BLaER1 (cell line): Measurements from ENCODE around the gene FCHSD2.
"Not testable (repeated sequence)": the region's sequence is repeated elsewhere in the genome, so short reads cannot be mapped to it uniquely, and the experiment has no call there.

Source experiments
- H3K27ac ChIP-seq: shearing (Covaris generic); formaldehyde crosslinking; 2 replicates; pipeline ENCODE4 v1.8.1; 2022
- H3K27me3 ChIP-seq: shearing (Covaris generic); formaldehyde crosslinking; 2 replicates; pipeline ENCODE4 v1.8.1; 2022
- H3K36me3 ChIP-seq: shearing (Covaris generic); formaldehyde crosslinking; 2 replicates; pipeline ENCODE4 v1.8.1; 2022
- H3K4me1 ChIP-seq: shearing (Covaris generic); formaldehyde crosslinking; 2 replicates; pipeline ENCODE4 v1.8.1; 2022
- H3K4me2 ChIP-seq: shearing (Covaris generic); formaldehyde crosslinking; 2 replicates; pipeline ENCODE4 v1.8.1; 2022
- H3K4me3 ChIP-seq: shearing (Covaris generic); formaldehyde crosslinking; 2 replicates; pipeline ENCODE4 v1.8.1; 2022
- H3K9ac ChIP-seq: shearing (Covaris generic); formaldehyde crosslinking; 2 replicates; pipeline ENCODE4 v1.8.1; 2022
- H3K9me3 ChIP-seq: shearing (Covaris generic); formaldehyde crosslinking; 2 replicates; pipeline ENCODE4 v1.8.1; 2022
- H4K20me1 ChIP-seq: shearing (Covaris generic); formaldehyde crosslinking; 2 replicates; pipeline ENCODE4 v1.8.1; 2022
- Cebpa-rat ChIP-seq: shearing (Covaris generic); IDR thresholded peaks from 2 replicates; pipeline ENCODE4 v1.8.1; 2022

The FCHSD2 gene

DNA sequence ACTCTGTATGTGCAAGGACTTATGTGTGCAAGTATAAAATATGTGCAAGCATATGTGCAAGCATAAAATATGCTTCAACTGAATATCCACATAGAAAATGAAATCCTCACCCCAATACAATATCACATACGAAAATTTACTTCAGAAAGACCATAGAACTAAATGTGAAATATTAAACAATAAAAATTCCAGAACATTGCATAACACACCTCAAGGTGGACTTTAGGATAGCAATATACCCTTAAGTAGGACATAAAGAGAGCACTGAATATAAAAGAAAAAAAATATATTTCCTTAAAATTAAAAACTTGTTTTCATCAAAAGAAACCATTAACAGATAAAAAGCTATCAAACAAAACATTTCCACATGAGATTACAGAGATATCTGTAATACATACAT, 67.8 kb downstream of the FCHSD2 start:
- Histone ChIP-seq H3K9me3 (peaks cover 20% of the 10 kb centered on the region), H3K4me1 (peaks cover 12% of the 10 kb centered on the region), H3K4me3 (no peak overlapping the region), H3K36me3 (peaks cover 30% of the 10 kb centered on the region), H3K9ac (no peak overlapping the region), H3K27ac (no peak overlapping the region), H3K27me3 (no peaks in the 10 kb centered on the region), H3K4me2 (no peak overlapping the region), H4K20me1 (peaks cover 47% of the 10 kb centered on the region; the same call in 1 of the 2 replicates)
- no peak for TF ChIP-seq Cebpa-rat

DNA sequence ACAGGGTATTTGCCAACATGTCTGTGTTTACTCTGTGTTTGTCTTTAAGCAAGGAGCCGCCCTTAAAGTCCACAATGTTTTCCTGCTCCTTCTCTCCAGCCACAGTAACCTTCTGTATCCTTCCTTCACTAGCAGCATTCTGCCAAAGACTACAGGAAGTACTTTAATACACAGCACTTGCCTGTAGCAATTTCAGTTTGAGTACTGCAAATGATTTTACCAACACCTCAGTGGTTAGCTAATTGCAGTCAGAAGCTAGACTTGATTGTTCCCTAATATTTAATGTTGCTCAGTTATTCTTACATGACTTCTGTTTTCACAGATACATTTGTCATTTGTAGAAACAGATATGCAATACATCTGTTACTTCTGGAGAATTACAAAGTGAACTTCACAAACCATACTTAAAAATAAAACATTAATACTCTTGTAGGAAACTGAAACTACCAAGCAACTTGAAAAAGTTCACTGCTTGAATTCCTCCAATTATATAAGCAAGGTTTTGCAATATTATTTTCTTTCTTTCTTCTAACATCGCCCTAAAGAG, 69.1 kb downstream of the FCHSD2 start:
- Histone ChIP-seq H3K9ac (no peak overlapping the region), H3K4me1 (peaks cover 12% of the 10 kb centered on the region), H3K9me3 (peaks cover 12% of the 10 kb centered on the region), H3K36me3 (peaks cover 22% of the 10 kb centered on the region), H3K27me3 (no peaks in the 10 kb centered on the region), H3K4me3 (no peak overlapping the region), H3K27ac (0 out of 2 replicates have a peak overlapping the region, but pooled peaks have one; percentile 15), H4K20me1 (peaks cover 47% of the 10 kb centered on the region; the same call in 1 of the 2 replicates), H3K4me2 (peak overlapping the region; percentile 10)
- no peak for TF ChIP-seq Cebpa-rat

- TF ChIP-seq Cebpa-rat, result no peak
- Histone ChIP-seq H4K20me1 (peaks cover 43% of the 10 kb centered on the region; the same call in 1 of the 2 replicates), H3K27me3 (no peaks in the 10 kb centered on the region)
Measured at GRCh38 chr11:73070653-73071052, 71.5 kb downstream of the FCHSD2 start.

GRCh38 chr11:73061857-73062424, 80.2 kb downstream of the FCHSD2 start:
- not testable (repeated sequence) for H3K4me3 ChIP-seq, H3K27ac ChIP-seq, H3K27me3 ChIP-seq, H3K4me2 ChIP-seq, H3K9ac ChIP-seq, H3K4me1 ChIP-seq
- Histone ChIP-seq H4K20me1 (peaks cover 17% of the 10 kb centered on the region; the same call in 1 of the 2 replicates), H3K9me3 (peaks cover 42% of the 10 kb centered on the region), H3K36me3 (peaks cover 36% of the 10 kb centered on the region)

More at GRCh38 chr11:73070653-73071052, 71.5 kb downstream of the FCHSD2 start:
- no peak overlapping the region for H3K4me2 ChIP-seq
- no peak overlapping the region for H3K27ac ChIP-seq
- peaks cover 22% of the 10 kb centered on the region for H3K9me3 ChIP-seq
- peaks cover 12% of the 10 kb centered on the region for H3K4me1 ChIP-seq
- H3K9ac ChIP-seq, result no peak overlapping the region
- 0 out of 2 replicates have a peak, but pooled peaks cover 18% of the 10 kb centered on the region for H3K36me3 ChIP-seq
- no peak overlapping the region for H3K4me3 ChIP-seq

- H3K4me1 ChIP-seq, H3K27me3 ChIP-seq, H3K4me2 ChIP-seq, H3K9ac ChIP-seq, H3K27ac ChIP-seq, H3K4me3 ChIP-seq: not testable (repeated sequence)
- H3K9me3 ChIP-seq, result peaks cover 38% of the 10 kb centered on the region
- H3K36me3 ChIP-seq, result peaks cover 36% of the 10 kb centered on the region
- peaks cover 17% of the 10 kb centered on the region; the same call in 1 of the 2 replicates for H4K20me1 ChIP-seq
Measured at GRCh38 chr11:73061434-73061833, 80.7 kb downstream of the FCHSD2 start.

GRCh38 chr11:73059915-73060314, 82.2 kb downstream of the FCHSD2 start:
- H3K4me3 ChIP-seq, result no peak overlapping the region
- TF ChIP-seq Cebpa-rat, result no peak
- H4K20me1 ChIP-seq, result peaks cover 17% of the 10 kb centered on the region; the same call in 1 of the 2 replicates
- peaks cover 30% of the 10 kb centered on the region for H3K9me3 ChIP-seq
- peaks cover 3% of the 10 kb centered on the region; the same call in 1 of the 2 replicates for H3K4me1 ChIP-seq
- peaks cover 39% of the 10 kb centered on the region for H3K36me3 ChIP-seq
- no peak overlapping the region for H3K9ac ChIP-seq
- H3K27ac ChIP-seq, result no peak overlapping the region
- no peaks in the 10 kb centered on the region for H3K27me3 ChIP-seq
- no peak overlapping the region for H3K4me2 ChIP-seq

DNA sequence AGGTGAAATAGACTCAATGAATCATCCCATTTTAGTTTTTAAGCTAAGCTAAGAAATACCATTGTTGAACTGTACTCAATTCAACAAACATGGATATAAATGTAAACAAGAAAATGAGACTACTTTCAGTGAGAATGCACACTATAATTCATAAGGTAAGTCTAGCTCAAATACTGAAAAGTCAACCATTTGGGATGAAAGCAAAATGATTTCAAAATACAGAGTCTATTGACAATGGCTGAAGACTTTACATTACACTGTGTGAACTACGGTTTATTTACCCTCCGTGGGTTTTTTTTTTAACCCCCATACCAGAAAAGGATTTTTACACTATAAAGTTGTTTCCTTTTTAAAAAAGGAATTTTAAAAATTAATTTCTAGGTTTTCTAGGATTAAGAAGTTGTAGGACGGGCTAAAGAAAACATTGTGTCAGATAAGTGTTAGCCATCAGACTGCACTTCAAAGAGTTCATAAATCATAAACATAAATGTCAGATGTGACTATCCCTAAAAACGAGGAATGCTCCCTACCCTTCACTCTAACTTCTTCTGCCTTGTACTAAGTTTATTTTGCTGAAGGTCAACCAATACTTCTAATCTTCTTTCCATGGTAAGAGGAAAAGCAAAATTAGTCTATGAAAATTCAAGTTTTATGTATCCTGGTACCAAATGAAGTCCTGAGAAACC, 83.0 kb downstream of the FCHSD2 start:
- H3K4me1 ChIP-seq, result peaks cover 6% of the 10 kb centered on the region; the same call in 1 of the 2 replicates
- H3K4me3 ChIP-seq, result no peak overlapping the region
- H3K27ac ChIP-seq, result no peak overlapping the region
- H3K4me2 ChIP-seq, result no peak overlapping the region
- peaks cover 17% of the 10 kb centered on the region; the same call in 1 of the 2 replicates for H4K20me1 ChIP-seq
- H3K27me3 ChIP-seq, result no peaks in the 10 kb centered on the region
- no peak for TF ChIP-seq Cebpa-rat
- H3K9ac ChIP-seq, result no peak overlapping the region
- H3K36me3 ChIP-seq, result peaks cover 38% of the 10 kb centered on the region
- H3K9me3 ChIP-seq, result peaks cover 28% of the 10 kb centered on the region

DNA sequence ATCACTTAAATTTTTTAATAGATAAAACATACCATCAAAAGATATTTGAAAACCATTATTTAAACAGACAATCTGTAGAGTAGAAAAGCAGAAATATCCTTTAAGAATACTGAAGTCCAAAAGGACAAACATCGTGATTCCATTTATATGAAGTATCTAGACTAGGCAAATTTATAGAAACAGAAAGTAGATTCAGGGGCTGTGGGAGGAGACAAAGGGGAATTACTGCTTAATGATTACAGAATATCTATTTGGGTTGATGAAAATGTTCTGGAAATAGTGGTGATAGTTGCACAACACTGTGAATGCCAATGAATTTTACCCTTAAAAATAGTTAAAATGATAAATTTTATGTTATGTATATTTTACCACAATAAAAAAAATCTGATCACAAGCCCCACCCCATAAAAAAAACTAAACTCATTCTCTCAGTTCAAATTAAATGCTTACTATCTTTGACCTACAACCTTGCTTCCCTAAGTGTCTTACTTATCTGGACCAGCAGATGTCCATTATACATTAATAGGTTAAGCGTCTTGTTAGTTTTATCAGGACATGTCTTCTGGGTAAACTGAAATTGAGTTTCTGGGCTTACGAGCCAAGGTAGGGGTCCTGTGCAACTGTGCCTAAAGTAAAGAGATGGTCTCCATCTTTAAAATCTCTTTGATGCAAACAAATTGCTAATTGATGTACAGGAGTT, 86.3 kb downstream of the FCHSD2 start:
- H3K4me1 ChIP-seq, result peaks cover 14% of the 10 kb centered on the region
- no peak overlapping the region for H3K4me2 ChIP-seq
- no peak overlapping the region for H3K9ac ChIP-seq
- no peak for TF ChIP-seq Cebpa-rat
- peaks cover 16% of the 10 kb centered on the region for H3K36me3 ChIP-seq
- H3K4me3 ChIP-seq, result no peak overlapping the region
- no peaks in the 10 kb centered on the region for H3K27me3 ChIP-seq
- no peak overlapping the region for H3K27ac ChIP-seq
- H4K20me1 ChIP-seq, result peaks cover 2% of the 10 kb centered on the region; the same call in 1 of the 2 replicates
- peaks cover 10% of the 10 kb centered on the region; the same call in 1 of the 2 replicates for H3K9me3 ChIP-seq

GRCh38 chr11:73055002-73055401, 87.1 kb downstream of the FCHSD2 start:
- Histone ChIP-seq H3K4me2 (no peak overlapping the region), H4K20me1 (no peaks in the 10 kb centered on the region; the same call in 1 of the 2 replicates), H3K9me3 (peaks cover 10% of the 10 kb centered on the region; the same call in 1 of the 2 replicates), H3K27me3 (no peaks in the 10 kb centered on the region), H3K27ac (no peak overlapping the region), H3K4me1 (peaks cover 22% of the 10 kb centered on the region), H3K4me3 (no peak overlapping the region), H3K36me3 (peaks cover 14% of the 10 kb centered on the region), H3K9ac (no peak overlapping the region)
- no peak for TF ChIP-seq Cebpa-rat
